Measurements from ENCODE around the gene APOL1. TPM values are rescaled to one million over a fixed set of nuclear protein-coding genes. Genes with fewer than 3 reads are reported as not detected.
A peak's percentile ranks its signal among the peaks of the same experiment; 100 is the strongest.
"Not testable (repeated sequence)": the region's sequence is repeated elsewhere in the genome, so short reads cannot be mapped to it uniquely, and the experiment has no call there.

The APOL1 gene
- not detected in 2 replicates for total RNA-seq (2014; rRNA removed; shearing (Covaris generic))

- no peak for DNase-seq (ENCODE audit: low spot score)
- in situ Hi-C loops (cut with HindIII; ENCODE audit: low sequenced_read_pairs) = no loop called here
Observed at GRCh38 chr22:36252754-36253522, at the start of gene APOL1. Gene APOL1, plus strand, starts transcription at chr22:36253133. Its CDS starts 1,823 bp downstream, at chr22:36254956.

- DNase-seq (ENCODE audit: low spot score) = peak; percentile 18
- in situ Hi-C loops (cut with HindIII; ENCODE audit: low sequenced_read_pairs) = not testable (repeated sequence)
Observed at GRCh38 chr22:36203441-36203840, 49.5 kb upstream of the APOL1 start.

- DNase-seq (ENCODE audit: low spot score) = no peak
- in situ Hi-C loops (cut with HindIII; ENCODE audit: low sequenced_read_pairs) = no loop called here
Observed at GRCh38 chr22:36204001-36204631, 48.8 kb upstream of the APOL1 start.

- DNase-seq (ENCODE audit: low spot score) = no peak
- in situ Hi-C loops (cut with HindIII; ENCODE audit: low sequenced_read_pairs) = no loop called here
Observed at GRCh38 chr22:36204632-36205015, 48.3 kb upstream of the APOL1 start.

GRCh38 chr22:36205573-36205972, 47.4 kb upstream of the APOL1 start:
- DNase-seq (ENCODE audit: low spot score); in situ Hi-C loops (cut with HindIII; ENCODE audit: low sequenced_read_pairs): not testable (repeated sequence)

- DNase-seq (ENCODE audit: low spot score) = no peak
- in situ Hi-C loops (cut with HindIII; ENCODE audit: low sequenced_read_pairs) = no loop called here
Observed at GRCh38 chr22:36206255-36206654, 46.7 kb upstream of the APOL1 start.

- in situ Hi-C loops (cut with HindIII; ENCODE audit: low sequenced_read_pairs) = no loop called here
- DNase-seq (ENCODE audit: low spot score) = no peak
Observed at GRCh38 chr22:36208162-36208765, 44.7 kb upstream of the APOL1 start.

- in situ Hi-C loops (cut with HindIII; ENCODE audit: low sequenced_read_pairs) = no loop called here
Observed at GRCh38 chr22:36208914-36209313, 44.0 kb upstream of the APOL1 start.

GRCh38 chr22:36209488-36209908, 43.4 kb upstream of the APOL1 start:
- DNase-seq (ENCODE audit: low spot score); in situ Hi-C loops (cut with HindIII; ENCODE audit: low sequenced_read_pairs): not testable (repeated sequence)

More at GRCh38 chr22:36208914-36209313, 44.0 kb upstream of the APOL1 start:
- no peak for DNase-seq (ENCODE audit: low spot score)

- DNase-seq (ENCODE audit: low spot score) = no peak
- in situ Hi-C loops (cut with HindIII; ENCODE audit: low sequenced_read_pairs) = no loop called here
Observed at GRCh38 chr22:36210224-36210623, 42.7 kb upstream of the APOL1 start.

GRCh38 chr22:36211237-36211861, 41.6 kb upstream of the APOL1 start:
- in situ Hi-C loops (cut with HindIII; ENCODE audit: low sequenced_read_pairs) = no loop called here
- DNase-seq (ENCODE audit: low spot score) = peak; percentile 31

- DNase-seq (ENCODE audit: low spot score) = no peak
- in situ Hi-C loops (cut with HindIII; ENCODE audit: low sequenced_read_pairs) = no loop called here
Observed at GRCh38 chr22:36212901-36213300, 40.0 kb upstream of the APOL1 start.

GRCh38 chr22:36213586-36213985, 39.3 kb upstream of the APOL1 start:
- DNase-seq (ENCODE audit: low spot score) = no peak
- in situ Hi-C loops (cut with HindIII; ENCODE audit: low sequenced_read_pairs) = no loop called here

- in situ Hi-C loops (cut with HindIII; ENCODE audit: low sequenced_read_pairs) = no loop called here
- peak; percentile 95 for DNase-seq (ENCODE audit: low spot score)
Observed at GRCh38 chr22:36215981-36216380, 37.0 kb upstream of the APOL1 start.

GRCh38 chr22:36218648-36219193, 34.2 kb upstream of the APOL1 start:
- in situ Hi-C loops (cut with HindIII; ENCODE audit: low sequenced_read_pairs) = no loop called here
- DNase-seq (ENCODE audit: low spot score) = no peak

GRCh38 chr22:36220451-36220921, 32.4 kb upstream of the APOL1 start:
- peak; percentile 66 for DNase-seq (ENCODE audit: low spot score)
- in situ Hi-C loops (cut with HindIII; ENCODE audit: low sequenced_read_pairs) = no loop called here

- in situ Hi-C loops (cut with HindIII; ENCODE audit: low sequenced_read_pairs) = no loop called here
- peak; percentile 68 for DNase-seq (ENCODE audit: low spot score)
Observed at GRCh38 chr22:36221799-36222751, 30.9 kb upstream of the APOL1 start.

GRCh38 chr22:36222887-36223450, 30.0 kb upstream of the APOL1 start:
- in situ Hi-C loops (cut with HindIII; ENCODE audit: low sequenced_read_pairs) = no loop called here
- no peak for DNase-seq (ENCODE audit: low spot score)

Data from G401 (cell line).